CD4-positive, alpha-beta T cell treated with Interleukin-1 beta for 1 hour (primary cell): ENCODE data around the gene ARPC1B.
"Not testable (repeated sequence)": the region's sequence is repeated elsewhere in the genome, so short reads cannot be mapped to it uniquely, and the experiment has no call there.

Experiments used
- DNase-seq, 2 donors: peaks; one replicate each; pipeline ENCODE4 v3.0.0-alpha.2; 2020 to 2022

ARPC1B gene

GRCh38 chr7:99415513-99416127 is 41.1 kb downstream of the ARPC1B start:
- DNase-seq = peak; percentile 31 to 35

DNA sequence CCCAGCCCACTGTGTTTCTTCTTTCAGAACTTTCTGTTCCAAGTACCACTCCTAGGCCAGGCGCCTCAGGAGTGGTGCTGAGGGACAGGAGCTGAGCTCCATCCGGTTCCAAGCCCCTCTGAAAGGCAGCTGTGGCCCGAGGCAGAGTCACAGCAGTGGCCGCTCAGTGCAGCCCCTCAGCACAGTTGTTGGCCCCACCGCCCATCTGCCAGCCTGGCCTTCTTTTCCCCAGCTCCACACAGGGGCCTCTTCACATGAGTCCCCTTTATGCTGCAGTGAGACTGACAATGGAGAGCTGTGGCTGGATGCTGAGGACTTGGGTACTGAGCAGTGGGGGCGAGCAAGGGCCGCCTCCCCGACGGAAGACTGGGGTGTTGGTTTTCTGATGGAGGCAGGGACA is 43.7 kb downstream of the ARPC1B start:
- DNase-seq = no peak

DNA sequence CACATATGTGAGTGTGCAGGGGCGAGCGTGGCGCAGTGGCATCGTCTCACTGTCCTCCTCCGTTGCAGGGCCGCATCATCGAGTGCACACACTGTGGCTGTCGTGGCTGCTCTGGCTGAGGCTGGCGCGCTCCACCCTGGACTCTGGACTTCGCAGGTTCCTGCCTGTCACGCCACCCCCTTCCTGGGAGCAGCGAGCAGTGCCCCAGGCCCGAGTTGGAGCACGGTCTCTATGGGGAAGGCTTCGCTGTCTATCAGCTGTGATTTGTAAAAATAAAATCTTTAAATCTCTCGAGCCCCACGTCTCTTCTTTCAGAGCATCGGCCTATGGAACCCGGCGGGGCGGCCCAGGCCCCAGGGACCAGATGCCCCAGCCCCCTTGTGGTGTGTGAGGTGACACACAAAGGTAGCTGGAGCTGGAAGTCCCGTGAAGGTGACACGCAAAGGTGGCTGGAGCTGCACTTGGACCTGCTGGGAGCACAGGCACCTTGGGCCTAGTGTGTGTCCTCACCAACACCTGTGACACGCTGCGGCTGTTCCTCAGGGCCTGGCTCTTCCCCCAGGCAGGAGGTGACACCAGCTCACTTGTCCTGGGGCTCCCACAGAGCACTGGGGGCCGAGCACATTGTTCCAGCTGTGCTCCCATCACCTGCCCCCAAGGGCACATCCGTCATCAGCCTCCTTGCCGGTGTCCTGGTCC is 44.9 kb downstream of the ARPC1B start:
- DNase-seq = no peak

DNA sequence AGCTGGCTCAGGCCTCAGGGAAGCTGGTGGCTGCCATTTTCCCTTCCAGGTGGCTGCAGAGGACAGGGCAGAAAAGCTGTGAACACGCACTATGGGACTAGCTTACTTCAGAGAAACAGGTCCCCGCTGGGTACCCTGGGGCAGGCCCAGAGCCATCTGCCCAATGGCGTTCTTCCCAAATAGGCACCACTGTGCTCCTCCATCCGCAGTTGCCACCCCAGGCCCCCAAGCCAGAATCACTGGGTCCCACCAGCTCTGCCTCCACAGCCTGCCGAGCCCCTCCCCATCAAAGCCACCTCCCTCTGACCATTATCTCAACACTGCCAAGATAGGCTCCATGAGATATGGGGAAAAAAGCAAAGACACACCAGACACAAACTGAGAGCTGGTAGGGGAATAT is 45.7 kb downstream of the ARPC1B start:
- DNase-seq = no peak

DNA sequence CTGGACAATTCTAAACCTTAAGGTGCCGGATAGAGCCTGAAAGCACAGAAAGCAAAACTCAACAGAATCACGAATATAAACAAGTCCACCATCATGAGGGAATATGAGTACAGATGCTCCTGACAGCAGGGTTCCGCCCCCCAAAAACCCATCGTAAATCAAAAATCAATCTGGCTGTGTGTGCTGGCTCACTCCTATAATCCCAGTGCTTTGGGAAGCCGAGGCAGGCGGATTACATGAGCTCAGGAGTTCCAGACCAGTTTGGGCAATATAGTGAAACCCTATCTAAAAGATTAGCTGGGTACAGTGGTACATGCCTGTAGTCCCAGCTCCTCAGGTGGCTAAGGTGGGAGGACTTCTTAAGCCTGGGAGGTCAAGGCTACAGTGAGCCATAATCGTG is 46.5 kb downstream of the ARPC1B start:
- DNase-seq = no peak

DNA sequence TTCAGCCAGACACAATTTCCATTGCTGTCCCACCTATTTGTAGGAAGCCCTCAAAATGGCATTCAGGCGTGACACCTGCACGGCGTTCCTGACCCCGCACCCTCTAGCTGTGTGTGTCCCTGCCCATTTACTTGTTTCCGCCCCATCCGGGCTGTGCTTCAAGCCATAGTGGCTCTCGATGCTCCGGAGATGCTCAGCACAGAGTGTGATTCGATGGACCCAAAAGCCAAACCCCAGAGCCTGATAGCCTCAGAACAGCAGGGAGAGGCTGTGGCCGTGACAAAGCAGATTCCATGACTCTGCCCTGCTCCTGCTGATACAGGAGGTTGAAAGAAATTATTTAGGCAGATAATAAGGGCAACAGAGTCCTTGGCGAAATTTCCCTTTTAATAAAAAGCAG is 47.7 kb downstream of the ARPC1B start:
- no peak for DNase-seq

DNA sequence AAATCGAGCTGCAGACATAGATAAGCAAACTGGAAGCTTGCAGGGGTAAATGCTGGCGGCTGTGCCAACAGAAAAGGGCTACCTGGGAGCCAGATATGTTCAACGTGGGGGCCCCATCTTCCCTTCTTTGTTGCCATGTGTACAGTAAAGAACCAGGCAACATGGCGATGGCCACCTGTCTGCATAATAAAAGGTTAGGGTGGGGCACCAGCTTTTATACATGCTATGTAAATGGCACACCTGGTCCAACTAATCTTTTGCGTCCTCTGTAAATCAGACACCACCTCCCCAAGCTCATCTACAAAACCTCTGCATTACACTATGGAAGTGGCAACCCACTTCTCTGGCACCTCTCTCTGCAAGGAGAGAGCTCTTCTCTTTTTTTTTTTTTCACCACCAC is 48.1 kb downstream of the ARPC1B start:
- no peak for DNase-seq

DNA sequence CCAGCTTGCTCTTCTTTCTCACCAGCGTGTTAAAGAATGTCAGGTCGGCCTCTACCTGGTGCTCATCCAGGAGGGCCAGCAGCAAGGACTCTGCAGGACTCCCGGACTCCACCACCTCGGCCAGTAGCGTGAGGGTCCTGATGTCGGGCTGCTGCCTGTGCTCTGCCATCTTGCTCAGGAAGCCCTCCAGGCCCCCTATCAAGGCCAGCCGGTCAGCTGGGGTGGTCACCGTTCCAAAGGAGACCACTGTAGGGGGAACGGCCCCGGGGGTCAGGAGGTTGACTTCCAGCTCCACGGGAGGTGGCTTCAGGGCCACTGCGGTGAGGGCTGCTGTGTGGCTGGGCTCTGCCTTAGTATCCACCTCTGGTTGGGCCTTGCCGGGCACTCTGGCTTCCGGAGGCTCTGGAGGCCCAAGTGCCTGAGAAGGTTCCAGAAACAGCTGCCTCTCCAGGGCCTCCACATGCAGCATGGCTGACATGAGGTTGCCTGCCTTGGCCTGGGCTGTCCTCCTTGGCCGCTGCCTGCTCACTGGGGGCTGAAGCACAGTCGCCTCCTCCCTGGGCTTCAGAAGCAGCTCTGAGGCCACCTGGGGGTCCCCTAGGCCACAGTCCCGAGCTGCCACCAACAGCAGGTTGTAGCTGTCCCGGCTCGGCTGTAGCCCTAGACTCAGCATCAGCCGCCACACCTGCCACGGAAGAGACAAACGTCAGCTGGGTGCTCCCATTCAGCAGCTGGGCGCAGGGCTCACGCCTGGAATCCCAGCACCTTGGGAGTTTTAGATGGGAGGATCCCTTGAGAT is 50.6 kb downstream of the ARPC1B start:
- no peak for DNase-seq

- DNase-seq = no peak
Observed at GRCh38 chr7:99428972-99429566, 54.5 kb downstream of the ARPC1B start.

DNA sequence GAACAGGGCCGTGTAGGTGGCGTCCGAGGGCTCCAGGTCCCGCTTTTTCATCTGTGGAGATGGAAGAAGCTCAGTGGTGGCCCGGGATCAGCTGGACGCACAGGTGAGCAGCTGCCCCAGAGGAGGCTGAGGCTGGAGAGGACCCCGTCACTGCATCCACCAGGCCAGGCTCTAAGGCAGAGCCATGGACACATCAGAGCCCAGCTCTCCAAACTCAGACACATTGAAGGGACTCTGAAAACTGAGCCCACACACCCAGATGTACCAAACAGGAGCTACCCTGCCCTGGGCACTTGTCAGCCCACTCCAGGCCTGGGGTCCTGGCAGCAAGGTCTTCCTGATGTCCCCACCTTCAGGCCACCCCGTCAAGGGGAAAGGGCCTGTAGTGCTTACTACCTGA is 55.2 kb downstream of the ARPC1B start:
- DNase-seq = no peak

DNA sequence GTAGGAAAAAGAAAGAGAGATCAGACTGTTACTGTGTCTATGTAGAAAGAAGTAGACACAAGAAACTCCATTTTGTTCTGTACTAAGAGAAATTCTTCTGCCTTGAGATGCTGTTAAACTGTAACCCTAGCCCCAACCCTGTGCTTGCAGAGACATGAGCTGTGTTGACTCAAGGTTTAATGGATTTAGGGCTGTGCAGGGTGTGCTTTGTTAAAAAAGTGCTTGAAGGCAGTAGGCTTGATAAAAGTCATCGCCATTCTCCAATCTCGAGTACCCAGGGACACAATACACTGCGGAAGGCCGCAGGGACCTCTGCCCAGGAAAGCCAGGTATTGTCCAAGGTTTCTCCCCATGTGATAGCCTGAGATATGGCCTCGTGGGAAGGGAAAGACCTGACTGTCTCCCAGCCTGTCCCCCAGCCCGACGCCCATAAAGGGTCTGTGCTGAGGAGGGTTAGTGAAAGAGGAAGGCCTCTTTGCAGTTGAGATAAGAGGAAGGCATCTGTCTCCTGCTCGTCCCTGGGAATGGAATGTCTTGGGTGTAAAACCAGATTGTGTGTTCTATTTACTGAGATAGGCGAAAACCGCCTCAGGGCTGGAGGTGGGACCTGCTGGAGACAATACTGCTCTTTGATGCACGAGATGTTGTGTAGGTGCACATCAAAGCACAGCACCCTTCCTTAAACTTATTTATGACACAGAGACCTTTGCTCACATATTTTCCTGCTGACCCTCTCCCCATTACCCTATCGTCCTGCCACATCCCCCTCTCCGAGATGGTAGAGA is 57.4 kb downstream of the ARPC1B start:
- DNase-seq = not testable (repeated sequence)

- no peak for DNase-seq
Observed at GRCh38 chr7:99433158-99433557, 58.6 kb downstream of the ARPC1B start.

- DNase-seq = no peak
Observed at GRCh38 chr7:99437946-99438572, 63.5 kb downstream of the ARPC1B start.

DNA sequence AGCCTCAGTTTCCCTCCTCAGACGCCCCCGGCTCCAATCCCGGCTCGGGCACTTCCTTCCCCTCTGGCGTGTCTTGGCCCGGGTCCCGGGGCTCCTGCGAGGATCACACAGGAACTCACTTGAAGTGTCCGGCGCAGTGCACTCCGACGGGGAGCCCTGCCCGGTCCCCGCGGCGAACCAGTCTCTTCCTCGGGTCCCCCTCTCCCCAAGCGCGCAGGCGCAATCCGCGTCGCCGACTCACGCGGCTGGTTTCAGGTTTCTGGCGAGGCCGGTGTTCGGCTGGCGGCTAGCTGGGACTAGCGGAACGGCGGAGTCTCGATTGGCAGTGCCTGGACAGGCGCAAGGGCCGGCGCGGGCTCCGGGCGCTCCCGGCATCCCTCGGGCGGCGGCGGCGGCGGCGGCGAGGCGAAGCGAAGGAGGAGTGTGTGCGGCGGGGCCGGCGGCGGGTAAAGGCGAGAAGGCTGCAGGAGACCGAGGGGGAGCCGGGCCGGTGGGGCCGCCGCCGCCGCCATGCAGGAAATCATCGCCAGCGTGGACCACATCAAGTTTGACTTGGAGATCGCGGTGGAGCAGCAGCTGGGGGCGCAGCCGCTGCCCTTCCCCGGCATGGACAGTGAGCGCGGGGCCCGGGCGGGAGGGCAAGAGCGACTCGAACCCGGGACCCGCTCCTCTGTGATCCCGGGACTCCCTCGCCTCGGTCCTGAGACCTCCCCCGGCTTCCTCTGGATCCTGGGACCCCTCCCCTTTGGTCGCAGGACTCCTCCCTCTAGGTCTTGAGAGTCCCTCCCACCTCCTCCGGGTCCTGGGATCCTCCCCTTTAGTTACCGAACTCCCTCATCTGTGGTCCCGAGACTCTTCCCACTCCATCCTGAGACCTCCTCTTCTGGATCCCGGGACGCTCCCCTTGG is 64.3 kb downstream of the ARPC1B start, which contains the start of the genes CPSF4 and PTCD1:
Gene CPSF4 (plus strand): TSS at position 371 of the 908 bp plus-strand sequence. CDS start 140 bp downstream, at position 511.
Gene PTCD1 (minus strand): TSS at position 226 of the 908 bp plus-strand sequence. CDS start 3,556 bp downstream, outside the sequence.
- peak; percentile 93 to 94 for DNase-seq

- DNase-seq = no peak
Observed at GRCh38 chr7:99440195-99440594, 65.7 kb downstream of the ARPC1B start.
